ENCODE results near the gene LENEP. TPM values are rescaled to one million over a fixed set of nuclear protein-coding genes. Genes with fewer than 3 reads are reported as not detected.

Gene LENEP
- total RNA-seq, 1 donor from 2014 or later: 0.82 TPM

DNA sequence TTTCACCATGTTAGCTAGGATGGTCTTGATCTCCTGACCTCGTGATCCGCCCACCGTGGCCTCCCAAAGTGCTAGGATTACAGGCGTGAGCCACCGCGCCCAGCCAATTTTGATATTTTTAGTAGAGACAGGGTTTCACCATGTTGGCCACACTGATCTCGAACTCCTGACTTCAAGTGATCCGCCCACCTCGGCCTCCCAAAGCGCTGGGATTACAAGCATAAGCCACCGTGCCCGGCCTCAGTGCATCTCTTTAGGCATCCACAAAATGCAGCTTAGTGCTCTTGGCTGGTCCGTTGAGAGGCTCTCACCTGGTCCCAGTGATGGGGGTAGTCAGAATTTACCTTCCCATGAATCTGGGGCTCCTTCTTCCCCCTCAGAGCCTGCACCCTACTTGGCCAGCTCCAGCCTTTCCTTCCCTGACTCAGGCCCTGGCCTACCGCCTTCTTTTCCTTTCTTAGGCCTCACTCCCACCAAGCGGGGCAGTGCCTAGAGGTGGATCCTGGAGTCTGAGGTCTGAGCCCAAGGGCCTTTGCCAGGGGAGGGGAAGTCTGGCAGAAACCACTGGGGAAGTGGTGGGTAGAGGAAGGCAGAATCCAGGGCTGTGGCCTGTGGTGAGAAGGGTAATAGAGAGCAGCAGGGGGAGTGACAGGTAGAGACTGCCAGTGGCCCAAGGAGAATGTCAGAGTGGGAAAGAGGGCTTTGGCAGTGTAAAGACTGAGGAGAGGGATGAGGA lies 3.7 kb downstream of the LENEP start:
- H3K9me3 Mint-ChIP-seq (ENCODE audit: unreplicated experiment): no peaks in the 10 kb centered on the region
- H3K4me1 Mint-ChIP-seq (ENCODE audit: unreplicated experiment): peaks cover 15% of the 10 kb centered on the region
- H3K27me3 Mint-ChIP-seq (ENCODE audit: unreplicated experiment): peaks cover 10% of the 10 kb centered on the region
- TF ChIP-seq, protein P1, sequence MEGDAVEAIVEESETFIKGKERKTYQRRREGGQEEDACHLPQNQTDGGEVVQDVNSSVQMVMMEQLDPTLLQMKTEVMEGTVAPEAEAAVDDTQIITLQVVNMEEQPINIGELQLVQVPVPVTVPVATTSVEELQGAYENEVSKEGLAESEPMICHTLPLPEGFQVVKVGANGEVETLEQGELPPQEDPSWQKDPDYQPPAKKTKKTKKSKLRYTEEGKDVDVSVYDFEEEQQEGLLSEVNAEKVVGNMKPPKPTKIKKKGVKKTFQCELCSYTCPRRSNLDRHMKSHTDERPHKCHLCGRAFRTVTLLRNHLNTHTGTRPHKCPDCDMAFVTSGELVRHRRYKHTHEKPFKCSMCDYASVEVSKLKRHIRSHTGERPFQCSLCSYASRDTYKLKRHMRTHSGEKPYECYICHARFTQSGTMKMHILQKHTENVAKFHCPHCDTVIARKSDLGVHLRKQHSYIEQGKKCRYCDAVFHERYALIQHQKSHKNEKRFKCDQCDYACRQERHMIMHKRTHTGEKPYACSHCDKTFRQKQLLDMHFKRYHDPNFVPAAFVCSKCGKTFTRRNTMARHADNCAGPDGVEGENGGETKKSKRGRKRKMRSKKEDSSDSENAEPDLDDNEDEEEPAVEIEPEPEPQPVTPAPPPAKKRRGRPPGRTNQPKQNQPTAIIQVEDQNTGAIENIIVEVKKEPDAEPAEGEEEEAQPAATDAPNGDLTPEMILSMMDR (IDR thresholded peaks at IDR 0.05; ENCODE audit: unreplicated experiment): no peak
- DNase-seq (ENCODE audit: low spot score): no peak
- H3K36me3 Mint-ChIP-seq (ENCODE audit: low read depth, unreplicated experiment): no peaks in the 10 kb centered on the region
- H3K27ac Mint-ChIP-seq (ENCODE audit: unreplicated experiment): no peak overlapping the region
- no peak overlapping the region for H3K4me3 Mint-ChIP-seq (ENCODE audit: unreplicated experiment)

DNA sequence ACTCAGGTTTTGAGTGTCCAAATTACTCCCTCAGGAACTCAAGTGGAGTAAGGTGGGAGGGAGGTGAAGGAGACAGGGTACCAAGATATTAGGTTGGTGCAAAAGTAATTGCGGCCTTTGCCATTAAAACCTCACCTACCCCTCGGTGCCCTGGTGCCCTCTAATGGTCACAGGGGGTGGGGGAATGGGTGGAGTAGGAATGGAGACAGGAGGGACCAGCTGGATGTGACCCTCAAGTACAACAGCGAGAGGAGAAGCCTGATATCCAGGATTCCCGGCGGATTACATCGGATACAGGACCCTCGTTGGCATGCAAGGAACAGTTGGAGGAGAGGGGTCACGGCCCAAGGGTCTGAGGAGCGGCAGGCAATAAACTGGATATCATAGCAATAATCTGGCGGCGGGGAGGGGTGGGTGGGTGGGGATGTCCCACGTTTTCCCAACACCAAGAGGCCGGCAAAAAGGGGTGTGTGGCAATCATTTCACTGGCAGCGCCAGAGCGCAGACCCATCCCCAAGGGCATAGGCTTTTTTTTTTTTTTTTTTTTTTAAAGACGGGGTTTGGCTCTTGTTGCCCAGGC lies 4.9 kb downstream of the LENEP start:
- Mint-ChIP-seq H3K4me3 (ENCODE audit: unreplicated experiment) (no peak overlapping the region), H3K9me3 (ENCODE audit: unreplicated experiment) (no peaks in the 10 kb centered on the region), H3K4me1 (ENCODE audit: unreplicated experiment) (peaks cover 19% of the 10 kb centered on the region), H3K27me3 (ENCODE audit: unreplicated experiment) (peaks cover 10% of the 10 kb centered on the region), H3K27ac (ENCODE audit: unreplicated experiment) (no peak overlapping the region), H3K36me3 (ENCODE audit: low read depth, unreplicated experiment) (no peaks in the 10 kb centered on the region)
- TF ChIP-seq, protein P1 (IDR thresholded peaks at IDR 0.05; ENCODE audit: unreplicated experiment): no peak
- no peak for DNase-seq (ENCODE audit: low spot score)

- H3K4me3 Mint-ChIP-seq (ENCODE audit: unreplicated experiment): peak overlapping the region; percentile 77
- peak; percentile 74 for DNase-seq (ENCODE audit: low spot score)
- H3K9me3 Mint-ChIP-seq (ENCODE audit: unreplicated experiment): no peaks in the 10 kb centered on the region
- TF ChIP-seq, protein P1 (IDR thresholded peaks at IDR 0.05; ENCODE audit: unreplicated experiment): peak; percentile 83
- H3K36me3 Mint-ChIP-seq (ENCODE audit: low read depth, unreplicated experiment): no peaks in the 10 kb centered on the region
- H3K27me3 Mint-ChIP-seq (ENCODE audit: unreplicated experiment): peaks cover 10% of the 10 kb centered on the region
- peaks cover 21% of the 10 kb centered on the region for H3K4me1 Mint-ChIP-seq (ENCODE audit: unreplicated experiment)
- peak overlapping the region; percentile 45 for H3K27ac Mint-ChIP-seq (ENCODE audit: unreplicated experiment)
Measured at GRCh38 chr1:154998818-154999570, 5.6 kb downstream of the LENEP start.

GRCh38 chr1:154999571-155000410 lies 6.4 kb downstream of the LENEP start:
- Mint-ChIP-seq H3K4me3 (ENCODE audit: unreplicated experiment) (peak overlapping the region; percentile 91), H3K36me3 (ENCODE audit: low read depth, unreplicated experiment) (no peaks in the 10 kb centered on the region), H3K4me1 (ENCODE audit: unreplicated experiment) (peaks cover 22% of the 10 kb centered on the region), H3K27me3 (ENCODE audit: unreplicated experiment) (peaks cover 13% of the 10 kb centered on the region), H3K9me3 (ENCODE audit: unreplicated experiment) (no peaks in the 10 kb centered on the region), H3K27ac (ENCODE audit: unreplicated experiment) (peak overlapping the region; percentile 87)
- DNase-seq (ENCODE audit: low spot score): peak; percentile 46
- TF ChIP-seq, protein P1 (IDR thresholded peaks at IDR 0.05; ENCODE audit: unreplicated experiment): no peak

All from endothelial cell (in vitro differentiated cells).